ENCODE data around the gene KISS1R. TPM values are rescaled to one million over a fixed set of nuclear protein-coding genes. Genes with fewer than 3 reads are reported as not detected.
A peak's percentile ranks its signal among the peaks of the same experiment; 100 is the strongest.

KISS1R gene
- total RNA-seq, 4 donors from 2014 or later: not detected

- 18 to 23% methylated on average over 28 to 33 of the region's 35 CpGs for WGBS, 2 donors
- H3K27me3 ChIP-seq: peaks cover 3 to 50% of the 10 kb centered on the region in 2 donors
- no peaks in the 10 kb centered on the region for H3K9me3 ChIP-seq
- peak overlapping the region; percentile 1 to 35 (median 20) for H3K4me3 ChIP-seq
- H3K27ac ChIP-seq: no peak overlapping the region
- H3K36me3 ChIP-seq: no peaks in the 10 kb centered on the region
- H3K4me1 ChIP-seq: peaks cover 0 to 64% (median 29%) of the 10 kb centered on the region in 4 donors
- no peak for DNase-seq (ENCODE audit: low spot score in 2 of 2)
- TF ChIP-seq EP300 (IDR thresholded peaks at IDR 0.05) (no peak), POLR2A (IDR thresholded peaks at IDR 0.05) (no peak), CTCF (IDR thresholded peaks at IDR 0.05) (no peak)
These were observed 349 bp upstream of the KISS1R start for GRCh38 chr19:916645-917322.

- Histone ChIP-seq H3K4me3 (peak overlapping the region in 1 of 4 donors; percentile 35), H3K27ac (no peak overlapping the region), H3K9me3 (no peaks in the 10 kb centered on the region), H3K36me3 (no peaks in the 10 kb centered on the region), H3K27me3 (peaks cover 3 to 50% of the 10 kb centered on the region in 2 donors), H3K4me1 (peaks cover 0 to 58% (median 29%) of the 10 kb centered on the region in 4 donors)
- no peak for DNase-seq (ENCODE audit: low spot score in 2 of 2)
- no peak for TF ChIP-seq POLR2A (IDR thresholded peaks at IDR 0.05)
- TF ChIP-seq CTCF (IDR thresholded peaks at IDR 0.05): no peak
- no peak for TF ChIP-seq EP300 (IDR thresholded peaks at IDR 0.05)
- WGBS, 2 donors: 0% methylated on average over 5 to 9 of the region's 12 CpGs
These were observed 962 bp downstream of the KISS1R start for GRCh38 chr19:918152-918437.

GRCh38 chr19:918481-919198 lies 1.5 kb downstream of the KISS1R start:
- DNase-seq (ENCODE audit: low spot score in 2 of 2): no peak
- TF ChIP-seq EP300 (IDR thresholded peaks at IDR 0.05) (no peak), POLR2A (IDR thresholded peaks at IDR 0.05) (no peak), CTCF (IDR thresholded peaks at IDR 0.05) (no peak)

GRCh38 chr19:919199-920050 lies 2.3 kb downstream of the KISS1R start:
- no peak for TF ChIP-seq CTCF (IDR thresholded peaks at IDR 0.05)
- TF ChIP-seq POLR2A (IDR thresholded peaks at IDR 0.05): no peak
- no peak for TF ChIP-seq EP300 (IDR thresholded peaks at IDR 0.05)
- whole genome bisulfite sequencing, 2 donors: 4 to 9% methylated on average over 14 to 35 of the region's 68 CpGs
- Histone ChIP-seq H3K4me1 (peaks cover 0 to 59% (median 27%) of the 10 kb centered on the region in 4 donors), H3K27ac (peak overlapping the region in 1 of 4 donors; percentile 40), H3K36me3 (no peaks in the 10 kb centered on the region), H3K27me3 (peaks cover 3 to 50% of the 10 kb centered on the region in 2 donors), H3K9me3 (no peaks in the 10 kb centered on the region), H3K4me3 (peak overlapping the region in 2 of 4 donors; percentile 27 to 36)
- no peak for DNase-seq (ENCODE audit: low spot score in 2 of 2)

More at GRCh38 chr19:918481-919198, 1.5 kb downstream of the KISS1R start:
- no peaks in the 10 kb centered on the region for H3K36me3 ChIP-seq
- WGBS, 2 donors: 2 to 4% methylated on average over 35 to 53 of the region's 58 CpGs
- no peaks in the 10 kb centered on the region for H3K9me3 ChIP-seq
- no peak overlapping the region for H3K27ac ChIP-seq
- H3K4me1 ChIP-seq: peaks cover 0 to 57% (median 27%) of the 10 kb centered on the region in 4 donors
- H3K27me3 ChIP-seq: peaks cover 3 to 50% of the 10 kb centered on the region in 2 donors
- no peak overlapping the region for H3K4me3 ChIP-seq
